GM20431 (cell line): ENCODE measurements around the gene TAPT1.

Experiments
- in situ Hi-C: fragments of 300-500 bp; cut with MseI, MboI; formaldehyde crosslinking; loops from one replicate; pipeline ENCODE4 v1.15.0; 2020; ENCODE audit warnings: low sequenced_read_pairs; ENCODE audit not compliant: unreplicated experiment

Gene TAPT1

GRCh38 chr4:16253127-16253960, 27.1 kb upstream of the TAPT1 start:
- in situ Hi-C loops, result no loop called here

GRCh38 chr4:16250661-16251365, 24.5 kb upstream of the TAPT1 start:
- in situ Hi-C loops, result no loop called here

GRCh38 chr4:16248605-16249004, 22.3 kb upstream of the TAPT1 start:
- in situ Hi-C loops, result no loop called here

- in situ Hi-C loops, result no loop called here
Observed at GRCh38 chr4:16245241-16245640, 19.0 kb upstream of the TAPT1 start.

- in situ Hi-C loops, result no loop called here
Observed at GRCh38 chr4:16243285-16243684, 17.0 kb upstream of the TAPT1 start.

GRCh38 chr4:16240300-16240699, 14.0 kb upstream of the TAPT1 start:
- in situ Hi-C loops, result no loop called here

- in situ Hi-C loops, result no loop called here
Observed at GRCh38 chr4:16239086-16239485, 12.8 kb upstream of the TAPT1 start.

GRCh38 chr4:16238327-16238726, 12.1 kb upstream of the TAPT1 start:
- in situ Hi-C loops, result no loop called here

- in situ Hi-C loops, result no loop called here
Observed at GRCh38 chr4:16237715-16238114, 11.4 kb upstream of the TAPT1 start.

- in situ Hi-C loops, result no loop called here
Observed at GRCh38 chr4:16236402-16237023, 10.2 kb upstream of the TAPT1 start.

- in situ Hi-C loops, result no loop called here
Observed at GRCh38 chr4:16235209-16235608, 8.9 kb upstream of the TAPT1 start.

GRCh38 chr4:16233569-16234177, 7.4 kb upstream of the TAPT1 start:
- in situ Hi-C loops, result no loop called here

GRCh38 chr4:16231570-16232245, 5.4 kb upstream of the TAPT1 start:
- in situ Hi-C loops, result no loop called here

GRCh38 chr4:16230308-16230707, 4.0 kb upstream of the TAPT1 start:
- in situ Hi-C loops, result no loop called here

GRCh38 chr4:16229604-16230003, 3.3 kb upstream of the TAPT1 start:
- in situ Hi-C loops, result no loop called here

- in situ Hi-C loops, result no loop called here
Observed at GRCh38 chr4:16227462-16227868, 1.2 kb upstream of the TAPT1 start.

GRCh38 chr4:16226816-16227461, 668 bp upstream of the TAPT1 start:
- in situ Hi-C loops, result no loop called here

GRCh38 chr4:16225167-16225862, 956 bp downstream of the TAPT1 start:
- in situ Hi-C loops, result no loop called here
